ENCODE results near the gene REP15. TPM values are rescaled to one million over a fixed set of nuclear protein-coding genes. Genes with fewer than 3 reads are reported as not detected.

The REP15 gene
- total and polyA plus RNA-seq, 2 donors (not counting 1 experiment from before 2014, with no cell fraction given) = 0.44 TPM; not detected in 1

- peaks cover 14% of the 10 kb centered on the region for H3K27me3 Mint-ChIP-seq
- H2AFZ ChIP-seq (ENCODE audit: insufficient read depth, low read depth, low read length, poor library complexity, severe bottlenecking) = no peak overlapping the region
- CTCF ChIA-PET = interaction anchor here (0.6 to 7.0 kb wide), 7 partner anchors 14 to 688 kb away, joined by 3 to 44 read pairs (median 4); no protein-coding TSS in a partner anchor
- no peak overlapping the region for H3K27ac Mint-ChIP-seq
- H3K4me3 ChIP-seq (ENCODE audit: control extremely low read depth in 1 of 5, extremely low read depth in 1 of 5, insufficient read depth in 1 of 5, low read depth in 2 of 5, low read length in 4 of 5) = no peak overlapping the region
- H3K4me2 ChIP-seq (replicated peaks; ENCODE audit: low read depth, low read length, poor library complexity, severe bottlenecking) = no peak overlapping the region
- no peaks in the 10 kb centered on the region for H3K9me3 ChIP-seq (ENCODE audit: control extremely low read depth in 1 of 3, control insufficient read depth in 2 of 3, insufficient read depth in 1 of 3, low read length in 2 of 3)
- H3K9me3 Mint-ChIP-seq (ENCODE audit: insufficient read depth) = no peaks in the 10 kb centered on the region
- TF ChIP-seq EZH2 (IDR thresholded peaks at IDR 0.05; ENCODE audit: borderline replicate concordance, insufficient read depth, low read depth, low read length, poor library complexity, severe bottlenecking) = no peak
- peak; percentile 78 for TF ChIP-seq CTCF (IDR thresholded peaks at IDR 0.05)
- no peaks in the 10 kb centered on the region for H3K79me2 ChIP-seq (ENCODE audit: control insufficient read depth, insufficient read depth, low read length)
- H4K20me1 ChIP-seq (ENCODE audit: control insufficient read depth, insufficient read depth, low read length, poor library complexity, severe bottlenecking) = no peaks in the 10 kb centered on the region
- 0% methylated on average over 2 of the region's 4 CpGs for WGBS (ENCODE audit: insufficient coverage)
- no peaks in the 10 kb centered on the region for H3K4me1 ChIP-seq (ENCODE audit: control insufficient read depth in 2 of 2, insufficient read depth in 2 of 2, low read length in 2 of 2)
- peak; percentile 64 for DNase-seq
- intact Hi-C loops (cut with micrococcal nuclease) = loop anchor here (1.0 kb wide), 1 partner anchor 269 kb away; no protein-coding TSS in a partner anchor
- ATAC-seq (ENCODE audit: low read depth) = peak; percentile 72
- H3K27ac ChIP-seq (ENCODE audit: low read length in 2 of 2) = no peak overlapping the region
- no peaks in the 10 kb centered on the region for H3K4me1 Mint-ChIP-seq
- H3K27me3 ChIP-seq (replicated peaks in 1 of 4; ENCODE audit: control extremely low read depth in 1 of 4, control insufficient read depth in 3 of 4, insufficient read depth in 4 of 4, low read length in 3 of 4) = peaks cover 0 to under 1% (median 0%) of the 10 kb centered on the region in 4 experiments
- POLR2A ChIA-PET = no interaction called here
- H3K36me3 ChIP-seq (replicated peaks in 1 of 2; ENCODE audit: control extremely low read depth in 1 of 2, control insufficient read depth in 1 of 2, extremely low read depth in 1 of 2, insufficient read depth in 2 of 2, low read length in 1 of 2) = no peaks in the 10 kb centered on the region
- H3K4me3 Mint-ChIP-seq = no peak overlapping the region
- H3K9ac ChIP-seq (ENCODE audit: low read length) = no peak overlapping the region
Observed at GRCh38 chr12:27703720-27704452, 7.6 kb downstream of the REP15 start.

- WGBS (ENCODE audit: insufficient coverage) = 99% methylated on average over 8 of the region's 8 CpGs
- no peaks in the 10 kb centered on the region for H3K9me3 Mint-ChIP-seq (ENCODE audit: insufficient read depth)
- Histone ChIP-seq H3K4me3 (ENCODE audit: control extremely low read depth in 1 of 5, extremely low read depth in 1 of 5, insufficient read depth in 1 of 5, low read depth in 2 of 5, low read length in 4 of 5) (no peak overlapping the region), H2AFZ (ENCODE audit: insufficient read depth, low read depth, low read length, poor library complexity, severe bottlenecking) (no peak overlapping the region), H3K4me1 (ENCODE audit: control insufficient read depth in 2 of 2, insufficient read depth in 2 of 2, low read length in 2 of 2) (peaks cover 0 to 2% of the 10 kb centered on the region in 2 donors), H3K36me3 (replicated peaks in 1 of 2; ENCODE audit: control extremely low read depth in 1 of 2, control insufficient read depth in 1 of 2, extremely low read depth in 1 of 2, insufficient read depth in 2 of 2, low read length in 1 of 2) (no peaks in the 10 kb centered on the region), H3K27me3 (replicated peaks in 1 of 4; ENCODE audit: control extremely low read depth in 1 of 4, control insufficient read depth in 3 of 4, insufficient read depth in 4 of 4, low read length in 3 of 4) (peaks cover 0 to 4% (median 0%) of the 10 kb centered on the region in 4 experiments), H3K4me2 (replicated peaks; ENCODE audit: low read depth, low read length, poor library complexity, severe bottlenecking) (no peak overlapping the region), H4K20me1 (ENCODE audit: control insufficient read depth, insufficient read depth, low read length, poor library complexity, severe bottlenecking) (no peaks in the 10 kb centered on the region), H3K9me3 (ENCODE audit: control extremely low read depth in 1 of 3, control insufficient read depth in 2 of 3, insufficient read depth in 1 of 3, low read length in 2 of 3) (no peaks in the 10 kb centered on the region), H3K27ac (ENCODE audit: low read length in 2 of 2) (no peak overlapping the region), H3K9ac (ENCODE audit: low read length) (no peak overlapping the region), H3K79me2 (ENCODE audit: control insufficient read depth, insufficient read depth, low read length) (peaks cover 1% of the 10 kb centered on the region)
- DNase-seq (no peak), ATAC-seq (ENCODE audit: low read depth) (no peak)
- ChIA-PET POLR2A (no interaction called here), CTCF (interaction anchor here (1.2 to 7.0 kb wide), 2 partner anchors 272 to 690 kb away, joined by 3 to 44 read pairs; no protein-coding TSS in a partner anchor)
- H3K27me3 Mint-ChIP-seq = peaks cover 15% of the 10 kb centered on the region
- TF ChIP-seq EZH2 (IDR thresholded peaks at IDR 0.05; ENCODE audit: borderline replicate concordance, insufficient read depth, low read depth, low read length, poor library complexity, severe bottlenecking) = no peak
- no peak for TF ChIP-seq CTCF (IDR thresholded peaks at IDR 0.05)
- intact Hi-C loops (cut with micrococcal nuclease) = no loop called here
- H3K4me3 Mint-ChIP-seq = no peak overlapping the region
- peaks cover 4% of the 10 kb centered on the region for H3K4me1 Mint-ChIP-seq
- H3K27ac Mint-ChIP-seq = no peak overlapping the region
Observed at GRCh38 chr12:27705263-27705662, 9.0 kb downstream of the REP15 start.

All from B cell (primary cell).